A549 treated with CpdA at 1 μM for 4 hours (cell line): ENCODE results near the gene GDPD3. TPM values are rescaled to one million over a fixed set of nuclear protein-coding genes. Genes with fewer than 3 reads are reported as not detected.

Experiments used
- total RNA-seq: library from RNA; stranded (reverse); fragments of 200-300 nt; extraction: Qiagen RNA extraction; gene quantifications from 5 replicates; pipeline ENCODE4 v1.2.3, GENCODE V29; 2022; ENCODE audit warnings: low read depth

Gene GDPD3, protein sequence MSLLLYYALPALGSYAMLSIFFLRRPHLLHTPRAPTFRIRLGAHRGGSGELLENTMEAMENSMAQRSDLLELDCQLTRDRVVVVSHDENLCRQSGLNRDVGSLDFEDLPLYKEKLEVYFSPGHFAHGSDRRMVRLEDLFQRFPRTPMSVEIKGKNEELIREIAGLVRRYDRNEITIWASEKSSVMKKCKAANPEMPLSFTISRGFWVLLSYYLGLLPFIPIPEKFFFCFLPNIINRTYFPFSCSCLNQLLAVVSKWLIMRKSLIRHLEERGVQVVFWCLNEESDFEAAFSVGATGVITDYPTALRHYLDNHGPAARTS
- total RNA-seq = 1.2 to 2.2 TPM (median 2.0 TPM) in 5 replicates

DNA sequence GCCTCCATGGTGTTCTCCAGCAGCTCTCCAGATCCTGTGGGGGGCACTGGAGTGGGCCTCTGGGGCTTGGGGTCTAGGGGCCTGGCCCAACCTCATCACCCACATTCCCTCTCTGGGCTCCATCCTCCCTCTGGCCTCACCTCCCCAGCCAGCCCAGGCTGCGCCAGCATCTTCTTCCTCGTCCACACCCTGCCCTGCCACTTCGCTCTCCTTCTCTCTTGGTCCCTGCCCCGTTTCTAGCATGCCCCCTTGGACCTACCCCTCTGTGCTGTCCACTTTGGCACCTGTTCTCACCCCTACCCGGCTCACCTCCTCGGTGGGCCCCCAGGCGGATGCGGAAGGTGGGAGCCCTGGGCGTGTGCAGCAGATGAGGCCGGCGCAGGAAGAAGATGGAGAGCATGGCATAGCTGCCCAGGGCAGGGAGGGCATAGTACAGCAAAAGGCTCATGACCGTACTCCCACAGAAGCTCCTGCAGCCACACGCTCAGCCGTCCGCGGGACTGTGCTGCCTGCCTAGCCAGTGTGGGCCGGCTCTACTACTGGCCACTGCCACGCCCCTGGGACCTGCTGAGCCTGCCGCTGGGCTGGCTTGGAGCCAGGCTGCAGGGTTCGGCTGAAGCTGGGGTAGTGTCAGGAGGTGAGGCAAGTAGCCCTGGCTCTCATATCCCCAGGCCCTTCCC is at the start of gene GDPD3:
GDPD3 (minus strand) TSS at position 507 of the 680 bp plus-strand sequence; CDS start at position 448, 59 bp downstream.

DNA sequence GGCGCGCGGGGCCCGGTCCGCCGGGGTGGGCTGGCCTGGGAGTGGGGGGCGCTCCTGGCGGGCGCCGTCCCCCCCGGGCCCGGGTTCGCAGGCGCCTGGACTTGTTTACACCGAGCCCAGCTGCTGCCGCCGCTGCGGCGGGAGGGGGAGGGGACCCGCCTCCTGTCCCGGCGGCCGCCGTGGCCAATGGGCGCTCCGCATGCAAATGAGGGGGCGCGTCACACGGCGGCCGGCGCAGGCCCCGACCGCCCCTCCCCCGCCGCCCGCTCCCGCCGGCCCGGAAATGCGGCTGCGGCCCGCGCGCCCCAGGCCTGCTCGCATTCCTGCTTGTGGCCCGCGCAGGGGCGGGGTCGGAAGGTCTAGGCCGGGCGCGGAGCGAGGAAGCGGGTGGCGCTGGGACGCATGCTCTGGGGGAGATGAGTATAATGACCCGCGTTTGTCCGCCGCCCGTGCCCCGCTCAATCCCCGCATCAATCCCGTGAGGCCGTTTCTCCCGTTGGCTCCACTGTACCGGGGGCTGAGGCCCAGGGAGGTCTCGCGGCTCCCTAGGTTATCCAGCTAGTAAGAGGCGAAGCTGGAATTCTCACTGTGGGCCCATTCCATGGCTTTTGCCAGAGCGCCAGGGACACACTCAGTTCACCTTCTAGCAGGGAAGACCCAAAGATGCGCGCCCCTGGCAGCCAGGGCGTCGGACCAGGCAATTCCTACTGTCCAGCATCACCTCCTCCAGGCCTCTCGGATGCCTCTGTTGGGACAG is 17.1 kb downstream of the GDPD3 start, which contains the start of gene YPEL3:
YPEL3 (minus strand) TSS at position 109 of the 757 bp plus-strand sequence. CDS start 731 bp downstream, outside the sequence.

DNA sequence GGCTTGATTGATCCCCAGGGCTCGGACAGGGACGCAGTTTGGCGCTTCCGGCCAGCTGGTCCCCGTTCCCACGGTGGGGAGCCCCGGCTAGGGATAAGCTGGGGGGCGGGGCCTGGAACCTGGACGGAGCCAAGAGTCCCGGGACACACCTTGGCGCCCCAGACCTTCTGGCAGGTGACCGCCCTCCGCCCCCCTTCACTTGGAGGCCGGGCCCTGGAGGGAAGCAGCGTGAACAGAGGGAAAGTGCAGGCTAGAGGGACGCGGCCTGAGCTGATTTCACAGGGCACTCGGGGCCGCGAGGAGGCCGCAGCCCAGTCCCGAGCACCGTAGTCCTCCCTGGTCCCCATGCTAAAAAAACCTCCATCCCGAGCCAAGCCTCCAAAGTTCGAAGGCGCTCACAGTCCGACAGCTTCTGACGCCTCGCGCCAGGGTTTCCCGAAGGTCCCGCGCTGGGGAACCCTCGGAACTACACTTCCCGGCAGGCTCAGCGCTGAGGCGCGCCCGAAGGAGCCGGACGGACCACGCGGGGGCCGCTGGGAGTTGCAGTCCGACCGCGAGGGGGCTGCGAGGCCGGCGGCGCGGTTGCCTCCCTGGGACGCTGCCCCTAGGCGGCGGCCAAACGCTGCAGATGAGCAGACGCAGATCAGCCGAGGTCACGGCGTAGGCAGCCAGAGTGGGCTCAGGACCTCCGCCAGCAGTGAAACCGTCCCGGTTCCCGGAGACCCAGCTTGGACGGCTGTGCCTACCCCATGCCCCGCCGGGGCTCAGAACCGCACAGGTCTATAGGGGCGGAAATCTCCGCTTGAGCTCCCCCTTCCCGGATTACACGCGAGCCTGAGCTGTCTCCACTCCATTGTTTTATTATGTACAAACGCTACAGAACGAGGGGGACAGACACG is 21.6 kb downstream of the GDPD3 start, which contains the start of gene TBX6:
TBX6 (minus strand) TSS at position 451 of the 899 bp plus-strand sequence. CDS start 731 bp downstream, outside the sequence.

DNA sequence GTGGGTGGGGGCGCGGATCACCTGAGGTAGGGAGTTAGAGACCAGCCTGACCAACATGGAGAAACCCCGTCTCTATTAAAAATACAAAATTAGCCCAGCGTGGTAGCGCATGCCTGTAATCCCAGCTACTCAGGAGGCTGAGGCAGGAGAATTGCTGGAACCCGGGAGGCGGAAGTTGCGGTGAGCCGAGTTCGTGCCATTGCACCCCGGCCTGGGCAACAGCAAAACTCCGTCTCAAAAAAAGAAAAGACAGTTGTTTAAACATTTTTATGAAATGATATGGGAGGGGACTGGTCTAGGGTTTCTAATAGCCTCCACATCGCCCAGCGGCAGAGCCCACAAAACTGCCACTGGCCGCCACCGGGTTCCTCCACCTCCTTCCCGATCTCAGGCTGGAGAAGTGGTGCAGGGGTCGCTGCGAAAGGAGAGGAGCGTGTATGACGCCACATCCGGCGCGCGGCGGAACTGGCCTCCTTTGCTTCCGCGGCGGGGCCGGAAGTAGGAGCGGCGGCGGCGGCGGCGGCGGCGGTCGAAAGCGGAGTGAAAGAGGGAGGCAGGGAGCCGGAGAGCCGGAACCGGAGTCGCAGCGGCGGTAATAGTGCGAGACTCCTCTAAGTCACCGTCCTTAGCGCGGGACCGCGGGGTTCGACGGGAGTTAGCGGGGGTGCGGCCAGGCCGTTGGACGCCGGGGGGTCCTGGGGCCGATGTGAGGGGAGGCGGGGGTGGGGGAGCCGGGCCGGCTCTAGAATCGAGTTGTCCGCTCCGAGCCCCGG is 37.6 kb downstream of the GDPD3 start, which contains the start of gene PPP4C:
PPP4C (plus strand) TSS at position 492 of the 773 bp plus-strand sequence. CDS start 384 bp downstream, outside the sequence.

DNA sequence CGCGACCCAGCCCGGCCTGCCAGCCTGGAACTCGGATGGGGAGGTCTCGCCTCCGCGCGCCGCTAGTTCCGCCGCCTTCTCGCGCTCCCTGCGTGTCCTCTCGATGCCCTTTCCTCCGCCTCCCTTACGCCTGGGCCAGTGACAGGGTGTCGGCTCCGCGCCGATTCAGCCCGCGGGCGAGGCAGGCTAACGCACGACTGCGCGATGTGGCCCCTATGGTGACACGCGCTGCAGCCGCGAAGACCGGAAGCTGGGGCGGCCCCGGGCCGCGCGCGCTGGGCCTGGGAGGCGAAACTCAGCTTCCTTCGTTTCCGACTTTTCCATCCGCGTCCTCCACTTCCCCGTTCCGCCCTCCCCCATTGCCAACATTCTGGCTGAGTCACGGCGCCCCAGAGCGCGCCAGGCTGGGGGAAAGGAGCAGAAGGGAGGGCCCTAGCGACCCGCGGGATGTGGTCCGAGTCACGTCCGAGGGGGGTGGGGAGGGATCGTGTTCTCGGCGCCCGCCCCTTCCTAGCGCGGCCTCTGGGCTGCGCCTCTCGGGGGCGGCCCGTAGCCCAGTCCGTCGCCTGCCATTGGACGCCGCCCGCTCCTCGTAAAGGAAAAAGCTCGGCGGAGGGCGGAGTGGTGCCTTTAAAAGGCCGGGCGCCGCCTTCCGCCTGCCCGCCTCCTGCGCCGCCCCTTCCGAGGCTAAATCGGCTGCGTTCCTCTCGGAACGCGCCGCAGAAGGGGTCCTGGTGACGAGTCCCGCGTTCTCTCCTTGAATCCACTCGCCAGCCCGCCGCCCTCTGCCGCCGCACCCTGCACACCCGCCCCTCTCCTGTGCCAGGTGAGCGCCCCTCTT is 48.0 kb downstream of the GDPD3 start, which contains the start of gene ALDOA:
ALDOA (plus strand) TSS at position 659 of the 841 bp plus-strand sequence. CDS start 1,138 bp downstream, outside the sequence.

Other genes starting within 250 kb of the GDPD3 start
- 16.5 to 25.6 TPM (median 21.2 TPM) in 5 replicates for gene SEZ6L2, start 214.0 kb downstream of the GDPD3 start, total RNA-seq
- 20.9 to 30.7 TPM (median 28.3 TPM) in 5 replicates for gene ASPHD1, start 213.0 kb downstream of the GDPD3 start, total RNA-seq
- 15.9 to 22.5 TPM (median 18.2 TPM) in 5 replicates for gene KCTD13, start 187.3 kb downstream of the GDPD3 start, total RNA-seq
- gene TMEM219, start 151.5 kb downstream of the GDPD3 start, total RNA-seq = 79.8 to 104 TPM (median 96.6 TPM) in 5 replicates
- gene TAOK2, start 139.7 kb downstream of the GDPD3 start, total RNA-seq = 27.9 to 37.1 TPM (median 33.4 TPM) in 5 replicates
- 13.3 to 18.0 TPM (median 15.7 TPM) in 5 replicates for gene HIRIP3, start 117.9 kb downstream of the GDPD3 start, total RNA-seq
- 103 to 113 TPM (median 109 TPM) in 5 replicates for gene INO80E, start 117.3 kb downstream of the GDPD3 start, total RNA-seq
- gene DOC2A, start 102.5 kb downstream of the GDPD3 start, total RNA-seq = 1.8 to 2.8 TPM (median 2.5 TPM) in 5 replicates
- gene C16orf92, start 90.3 kb downstream of the GDPD3 start, total RNA-seq = not detected in 5 replicates
- gene TLCD3B, start 82.3 kb downstream of the GDPD3 start, total RNA-seq = 0.23 to 0.58 TPM (median 0.30 TPM) in 5 replicates
- gene ALDOA, start 47.8 kb downstream of the GDPD3 start, total RNA-seq = 1,596 to 1,951 TPM (median 1,926 TPM) in 5 replicates
- gene PPP4C, start 37.5 kb downstream of the GDPD3 start, total RNA-seq = 123 to 151 TPM (median 142 TPM) in 5 replicates
- 0.25 to 0.53 TPM (median 0.32 TPM) in 4 of 5 replicates, not detected in the other for gene TBX6, start 21.6 kb downstream of the GDPD3 start, total RNA-seq
- gene YPEL3, start 17.3 kb downstream of the GDPD3 start, total RNA-seq = 5.4 to 13.2 TPM (median 10.2 TPM) in 5 replicates
- gene MAPK3, start 9.7 kb upstream of the GDPD3 start, total RNA-seq = 31.6 to 37.3 TPM (median 34.5 TPM) in 5 replicates
- 2.6 to 6.0 TPM (median 3.1 TPM) in 5 replicates for gene CORO1A, start 70.1 kb upstream of the GDPD3 start, total RNA-seq
- 149 to 252 TPM (median 217 TPM) in 5 replicates for gene BOLA2B, start 80.1 kb upstream of the GDPD3 start, total RNA-seq
- gene SLX1A, start 80.3 kb upstream of the GDPD3 start, total RNA-seq = 7.2 to 24.4 TPM (median 12.9 TPM) in 5 replicates
- gene SULT1A3, start 85.7 kb upstream of the GDPD3 start, total RNA-seq = 4.2 to 10.3 TPM (median 8.6 TPM) in 5 replicates
- 2.2 to 2.9 TPM (median 2.5 TPM) in 5 replicates for gene NPIPB13, start 134.9 kb upstream of the GDPD3 start, total RNA-seq
- 59.6 to 69.1 TPM (median 68.3 TPM) in 5 replicates for gene CD2BP2, start 241.8 kb upstream of the GDPD3 start, total RNA-seq